Measurements from ENCODE around the gene UHRF1.

DNA sequence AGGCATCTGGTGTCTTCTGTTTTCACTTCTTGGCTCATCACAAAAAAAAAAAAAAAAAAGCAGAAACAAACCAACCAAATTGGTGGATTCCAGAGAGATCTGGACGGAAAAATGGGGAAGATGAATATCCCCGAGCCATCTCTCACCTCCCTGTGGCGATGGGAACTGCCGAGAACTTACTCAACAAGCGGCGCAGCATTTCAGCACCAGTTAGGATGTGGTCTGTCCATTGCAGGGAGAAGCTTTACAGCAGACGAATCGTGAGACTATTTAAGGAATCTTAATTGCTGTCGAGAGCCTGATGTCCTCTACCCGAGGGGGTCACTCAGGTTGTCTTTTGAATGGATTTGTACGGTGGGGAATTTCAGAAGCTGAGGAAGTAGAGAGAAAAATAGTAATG lies 42.4 kb downstream of the UHRF1 start:
- no peak for TF ChIP-seq NCOA2 (CRISPR knock-in tag; IDR thresholded peaks at IDR 0.05)
- TF ChIP-seq, protein P1, sequence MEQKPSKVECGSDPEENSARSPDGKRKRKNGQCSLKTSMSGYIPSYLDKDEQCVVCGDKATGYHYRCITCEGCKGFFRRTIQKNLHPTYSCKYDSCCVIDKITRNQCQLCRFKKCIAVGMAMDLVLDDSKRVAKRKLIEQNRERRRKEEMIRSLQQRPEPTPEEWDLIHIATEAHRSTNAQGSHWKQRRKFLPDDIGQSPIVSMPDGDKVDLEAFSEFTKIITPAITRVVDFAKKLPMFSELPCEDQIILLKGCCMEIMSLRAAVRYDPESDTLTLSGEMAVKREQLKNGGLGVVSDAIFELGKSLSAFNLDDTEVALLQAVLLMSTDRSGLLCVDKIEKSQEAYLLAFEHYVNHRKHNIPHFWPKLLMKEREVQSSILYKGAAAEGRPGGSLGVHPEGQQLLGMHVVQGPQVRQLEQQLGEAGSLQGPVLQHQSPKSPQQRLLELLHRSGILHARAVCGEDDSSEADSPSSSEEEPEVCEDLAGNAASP (CRISPR knock-in tag; IDR thresholded peaks at IDR 0.05; ENCODE audit: borderline replicate concordance): no peak
- TF ChIP-seq, protein P2, sequence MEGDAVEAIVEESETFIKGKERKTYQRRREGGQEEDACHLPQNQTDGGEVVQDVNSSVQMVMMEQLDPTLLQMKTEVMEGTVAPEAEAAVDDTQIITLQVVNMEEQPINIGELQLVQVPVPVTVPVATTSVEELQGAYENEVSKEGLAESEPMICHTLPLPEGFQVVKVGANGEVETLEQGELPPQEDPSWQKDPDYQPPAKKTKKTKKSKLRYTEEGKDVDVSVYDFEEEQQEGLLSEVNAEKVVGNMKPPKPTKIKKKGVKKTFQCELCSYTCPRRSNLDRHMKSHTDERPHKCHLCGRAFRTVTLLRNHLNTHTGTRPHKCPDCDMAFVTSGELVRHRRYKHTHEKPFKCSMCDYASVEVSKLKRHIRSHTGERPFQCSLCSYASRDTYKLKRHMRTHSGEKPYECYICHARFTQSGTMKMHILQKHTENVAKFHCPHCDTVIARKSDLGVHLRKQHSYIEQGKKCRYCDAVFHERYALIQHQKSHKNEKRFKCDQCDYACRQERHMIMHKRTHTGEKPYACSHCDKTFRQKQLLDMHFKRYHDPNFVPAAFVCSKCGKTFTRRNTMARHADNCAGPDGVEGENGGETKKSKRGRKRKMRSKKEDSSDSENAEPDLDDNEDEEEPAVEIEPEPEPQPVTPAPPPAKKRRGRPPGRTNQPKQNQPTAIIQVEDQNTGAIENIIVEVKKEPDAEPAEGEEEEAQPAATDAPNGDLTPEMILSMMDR (CRISPR knock-in tag; IDR thresholded peaks at IDR 0.05): no peak
